Psoas muscle (tissue), 8 donors: ENCODE measurements around the gene CROCC. TPM values are rescaled to one million over a fixed set of nuclear protein-coding genes. Genes with fewer than 3 reads are reported as not detected.

ENCODE experiments used
- ATAC-seq, 4 donors: fragments of 200-7000 bp; cut with Tn5 transposase; one replicate each; pipeline ENCODE4 v1.9.1; 2020; ENCODE audit warnings: moderate library complexity in 3 of 4, mild to moderate bottlenecking in 2 of 4
- DNase-seq, 2 donors: peaks; one replicate each; pipeline ENCODE4 v3.0.0-alpha.2; 2020
- H3K27ac ChIP-seq: fragments of 200-600 bp; one replicate; pipeline ENCODE4 v1.8.0; 2022
- H3K27me3 ChIP-seq, 3 donors: fragments of 200-600 bp in 1 of 3; one replicate each; pipeline versions ENCODE4 v1.6.1 to v1.8.0; 2013 to 2022; ENCODE audit warnings: low read length in 2 of 3, mild to moderate bottlenecking in 2 of 3, moderate library complexity in 1 of 3; ENCODE audit not compliant: insufficient read depth in 3 of 3
- H3K36me3 ChIP-seq, 2 donors: fragments of 200-600 bp in 1 of 2; one replicate each; pipeline versions ENCODE4 v1.6.1 to v1.8.0; 2013 to 2022; ENCODE audit warnings: low read depth in 1 of 2, mild to moderate bottlenecking in 1 of 2, moderate library complexity in 1 of 2; ENCODE audit not compliant: insufficient read depth in 1 of 2
- H3K4me1 ChIP-seq: fragments of 200-600 bp; one replicate; pipeline ENCODE4 v1.8.0; 2022
- H3K4me3 ChIP-seq: fragments of 200-600 bp; one replicate; pipeline ENCODE4 v1.8.0; 2022; ENCODE audit warnings: mild to moderate bottlenecking
- H3K9me3 ChIP-seq: fragments of 200-600 bp; one replicate; pipeline ENCODE4 v1.8.0; 2022
- CTCF ChIP-seq: fragments of 200-600 bp; IDR thresholded peaks from one replicate; pipeline ENCODE4 v1.8.0; 2022; ENCODE audit warnings: antibody characterized with exemption
- WGBS, 3 donors: extraction: QIAGEN DNeasy Blood & Tissue Kit; methylation state at CpG; one replicate each; pipeline versions ENCODE4 v1.1.6 to v1.1.7; 2013; 5-methylcytosine and 5-hydroxymethylcytosine counted together
- intact Hi-C, 2 donors: fragments of 100-400 bp; cut with DNase I; formaldehyde crosslinking; loops; one replicate each; pipeline versions ENCODE4 v1.11.0 to v1.14.2; 2022
- polyA plus RNA-seq, 3 donors: library from polyadenylated mRNA; stranded (reverse); fragments of 200-250 nt; gene quantifications; one replicate each; pipeline ENCODE4 v1.2.3, GENCODE V29; 2013
- total RNA-seq, 4 donors: library from RNA; stranded (reverse); fragmentation: NEBNext Ultra II Directional in 2 of 4; extraction: Animal tissue kit (Norgen Biotek cat#: 25700) in 2 of 4; gene quantifications; one replicate each; pipeline versions ENCODE4 v1.2.1 to v1.2.4, GENCODE V29; 2021 to 2023
- donor health status: healthy with polysubstance abuse.
- donor health status: DM: no; HTN: no; CAD: no; lungs with moderate emphysema.
- donor health status: Bipolar disorder and iron deficiency.
- donor health status: healthy.
- donor health status: DM: yes; HTN: yes; CAD: no.
- donor health status: DM: no; HTN: no; CAD: no.
- donor health status: DM: no; HTN: no; CAD: no.
- donor health status: DM: yes; HTN: yes; CAD: no.

CROCC gene
- total and polyA plus RNA-seq, 7 donors: 3.1 to 6.5 (median 4.8) TPM

- DNase-seq (peak; percentile 13 to 45), ATAC-seq (no peak)
- no peaks in the 10 kb centered on the region for H3K36me3 ChIP-seq
- intact Hi-C loops: no loop called here
- TF ChIP-seq CTCF: no peak
- no peaks in the 10 kb centered on the region for H3K9me3 ChIP-seq
- H3K4me3 ChIP-seq: no peak overlapping the region
- 66 to 79% (median 67%) methylated on average over 23 of the region's 23 CpGs for WGBS, 3 donors
- peaks cover 7% of the 10 kb centered on the region for H3K4me1 ChIP-seq
- no peak overlapping the region for H3K27ac ChIP-seq
- no peaks in the 10 kb centered on the region for H3K27me3 ChIP-seq
Measured at GRCh38 chr1:16924216-16924918, 2.6 kb downstream of the CROCC start.

GRCh38 chr1:16924919-16925477 lies 3.3 kb downstream of the CROCC start:
- Histone ChIP-seq H3K36me3 (no peaks in the 10 kb centered on the region), H3K4me1 (peaks cover 7% of the 10 kb centered on the region), H3K9me3 (no peaks in the 10 kb centered on the region), H3K4me3 (no peak overlapping the region), H3K27ac (no peak overlapping the region), H3K27me3 (no peaks in the 10 kb centered on the region)
- ATAC-seq (no peak), DNase-seq (peak; percentile 7 to 26)
- WGBS, 3 donors: 86 to 90% (median 89%) methylated on average over 13 of the region's 13 CpGs
- intact Hi-C loops: no loop called here
- TF ChIP-seq CTCF: no peak

GRCh38 chr1:16925635-16926490 lies 4.1 kb downstream of the CROCC start:
- 80 to 82% (median 81%) methylated on average over 12 to 13 of the region's 13 CpGs for WGBS, 3 donors
- H3K9me3 ChIP-seq: no peaks in the 10 kb centered on the region
- peaks cover 7% of the 10 kb centered on the region for H3K4me1 ChIP-seq
- H3K27me3 ChIP-seq: no peaks in the 10 kb centered on the region
- H3K27ac ChIP-seq: no peak overlapping the region
- ATAC-seq (no peak), DNase-seq (peak; percentile 14 to 46)
- intact Hi-C loops: no loop called here
- no peak for TF ChIP-seq CTCF
- H3K4me3 ChIP-seq: no peak overlapping the region
- peaks cover 0 to 7% of the 10 kb centered on the region in 2 donors for H3K36me3 ChIP-seq

- Histone ChIP-seq H3K9me3 (no peaks in the 10 kb centered on the region), H3K27ac (no peak overlapping the region), H3K4me3 (no peak overlapping the region), H3K36me3 (peaks cover 0 to 8% of the 10 kb centered on the region in 2 donors), H3K27me3 (no peaks in the 10 kb centered on the region), H3K4me1 (peaks cover 2% of the 10 kb centered on the region)
- intact Hi-C loops: no loop called here
- 69 to 71% (median 70%) methylated on average over 10 of the region's 10 CpGs for WGBS, 3 donors
- DNase-seq (peak in 1 of 2 donors; percentile 31), ATAC-seq (no peak)
- no peak for TF ChIP-seq CTCF
Measured at GRCh38 chr1:16926491-16927073, 4.9 kb downstream of the CROCC start.
